Ovary (tissue), 9 donors: Measurements from ENCODE around the gene KIFC1. TPM values are rescaled to one million over a fixed set of nuclear protein-coding genes. Genes with fewer than 3 reads are reported as not detected.

Experiments used
- DNase-seq, 5 donors: peaks; one replicate each; pipeline ENCODE4 v3.0.0-alpha.2; 2019 to 2020
- H3K27ac ChIP-seq, 2 donors: fragments of 200-600 bp; one replicate each; pipeline versions ENCODE4 v1.5.1 to v1.8.0; 2019 to 2022
- H3K27me3 ChIP-seq: fragments of 200-600 bp; one replicate; pipeline ENCODE4 v1.8.0; 2022
- H3K36me3 ChIP-seq: fragments of 200-600 bp; sonication (generic); one replicate; pipeline ENCODE4 v1.5.1; 2019
- H3K4me1 ChIP-seq: one replicate; pipeline ENCODE4 v1.8.1; 2013; ENCODE audit warnings: mild to moderate bottlenecking, moderate library complexity; ENCODE audit not compliant: insufficient read depth
- H3K4me3 ChIP-seq: fragments of 200-600 bp; sonication (generic); one replicate; pipeline ENCODE4 v1.5.1; 2017
- H3K9me3 ChIP-seq, 2 donors: fragments of 200-600 bp in 1 of 2; sonication (generic) in 1 of 2; one replicate each; pipeline versions ENCODE4 v1.5.1 to v1.8.1; 2013 to 2019; ENCODE audit warnings: mild to moderate bottlenecking in 1 of 2, moderate library complexity in 1 of 2
- CTCF ChIP-seq, 3 donors: fragments of 450-650 bp in 2 of 3; fragments of 200-600 bp in 1 of 3; IDR thresholded peaks; one replicate each; pipeline versions ENCODE4 v1.5.1 to v1.8.0; 2016 to 2022; ENCODE audit warnings: antibody characterized with exemption in 3 of 3, mild to moderate bottlenecking in 1 of 3
- EP300 ChIP-seq: sonication (generic); formaldehyde crosslinking; IDR thresholded peaks from one replicate; pipeline ENCODE4 v1.6.1; 2017; ENCODE audit warnings: antibody characterized with exemption
- POLR2A ChIP-seq: fragments of 450-650 bp; IDR thresholded peaks from one replicate; pipeline ENCODE4 v1.6.1; 2017; ENCODE audit warnings: antibody characterized with exemption, mild to moderate bottlenecking, moderate library complexity
- WGBS, 3 donors: extraction: QIAGEN DNeasy Blood & Tissue Kit in 1 of 3; methylation state at CpG; one replicate each; pipeline versions ENCODE4 v1.1.5 to v1.1.7; 2013 to 2017; 5-methylcytosine and 5-hydroxymethylcytosine counted together
- intact Hi-C, 4 donors: fragments of 100-400 bp; cut with DNase I; formaldehyde crosslinking; loops; one replicate each; pipeline versions ENCODE4 v1.11.0 to v1.15.1; 2022 to 2023
- polyA plus RNA-seq, 2 donors: library from polyadenylated mRNA; stranded (reverse); fragments of 200-250 nt in 1 of 2; fragments of 350-450 nt in 1 of 2; fragmentation: Illumina TruSeq in 1 of 2; extraction: RNeasy Lipid Tissue Mini Kit (QIAGEN cat#74804) in 1 of 2; gene quantifications; one replicate each; pipeline ENCODE4 v1.2.3, GENCODE V29; 2013 to 2014
- total RNA-seq, 7 donors: library from RNA; depleted of rRNA in 2 of 7; stranded (reverse); fragments of >200 nt in 2 of 7; fragmentation: NEBNext Ultra II Directional in 3 of 7; extraction: Animal tissue kit (Norgen Biotek cat#: 25700) in 3 of 7; gene quantifications; one replicate each; pipeline versions ENCODE4 v1.1.0 to v1.2.4, GENCODE V29; 2016 to 2023
- donor health status: DM: no; HTN: no; CAD: no; lungs with moderate emphysema.
- donor health status: DM: no; HTN: no; CAD: no.
- donor health status: Bipolar disorder and iron deficiency.
- donor health status: DM: yes; HTN: yes; CAD: no.
- donor health status: DM: no; HTN: no; CAD: no.
- donor health status: DM: yes; HTN: yes; CAD: no.

Gene KIFC1
- total and polyA plus RNA-seq, 9 donors, result 0.60 to 3.9 (median 2.2) TPM

GRCh38 chr6:33439956-33440648 is 48.5 kb downstream of the KIFC1 start:
- intact Hi-C loops, result no loop called here
- H3K4me1 ChIP-seq, result no peaks in the 10 kb centered on the region
- H3K4me3 ChIP-seq, result no peak overlapping the region
- H3K27ac ChIP-seq, result no peak overlapping the region
- H3K9me3 ChIP-seq, result no peaks in the 10 kb centered on the region
- no peak for DNase-seq
- WGBS, 3 donors, result 65 to 70% (median 69%) methylated on average over 9 of the region's 9 CpGs
- TF ChIP-seq CTCF (IDR thresholded peaks at IDR 0.05), result no peak
- no peak for TF ChIP-seq EP300
- no peak for TF ChIP-seq POLR2A
- H3K36me3 ChIP-seq, result no peaks in the 10 kb centered on the region
- H3K27me3 ChIP-seq, result no peaks in the 10 kb centered on the region

- Histone ChIP-seq H3K4me1 (no peaks in the 10 kb centered on the region), H3K4me3 (no peak overlapping the region), H3K27ac (no peak overlapping the region), H3K9me3 (no peaks in the 10 kb centered on the region), H3K36me3 (no peaks in the 10 kb centered on the region), H3K27me3 (no peaks in the 10 kb centered on the region)
- TF ChIP-seq CTCF (IDR thresholded peaks at IDR 0.05) (no peak), EP300 (no peak), POLR2A (no peak)
- 70 to 77% (median 76%) methylated on average over 19 of the region's 19 CpGs for WGBS, 3 donors
- intact Hi-C loops, result no loop called here
- no peak for DNase-seq
Measured at GRCh38 chr6:33440649-33441309, 49.2 kb downstream of the KIFC1 start.

GRCh38 chr6:33441457-33441856 is 49.8 kb downstream of the KIFC1 start:
- Histone ChIP-seq H3K4me1 (no peaks in the 10 kb centered on the region), H3K36me3 (no peaks in the 10 kb centered on the region), H3K9me3 (no peaks in the 10 kb centered on the region), H3K27ac (no peak overlapping the region), H3K4me3 (no peak overlapping the region), H3K27me3 (no peaks in the 10 kb centered on the region)
- 90 to 91% (median 91%) methylated on average over 9 of the region's 9 CpGs for whole genome bisulfite sequencing, 3 donors
- DNase-seq, result no peak
- TF ChIP-seq CTCF (IDR thresholded peaks at IDR 0.05), result no peak
- no peak for TF ChIP-seq POLR2A
- no peak for TF ChIP-seq EP300
- intact Hi-C loops, result no loop called here

GRCh38 chr6:33442283-33442682 is 50.7 kb downstream of the KIFC1 start:
- TF ChIP-seq POLR2A (no peak), EP300 (no peak), CTCF (IDR thresholded peaks at IDR 0.05) (no peak)
- H3K27ac ChIP-seq, result no peak overlapping the region
- H3K9me3 ChIP-seq, result no peaks in the 10 kb centered on the region
- WGBS, 3 donors, result 78 to 84% (median 82%) methylated on average over 8 of the region's 8 CpGs
- no peak for DNase-seq
- intact Hi-C loops, result no loop called here
- H3K4me3 ChIP-seq, result no peak overlapping the region
- H3K4me1 ChIP-seq, result no peaks in the 10 kb centered on the region
- no peaks in the 10 kb centered on the region for H3K36me3 ChIP-seq
- H3K27me3 ChIP-seq, result no peaks in the 10 kb centered on the region
